Ishikawa (cell line): ENCODE results near the gene TBC1D2B.

Experiments used
- CEBPB ChIP-seq: IDR thresholded peaks from 2 replicates; pipeline ENCODE4 v1.6.1; 2012
- EP300 ChIP-seq: IDR thresholded peaks from 2 replicates; pipeline ENCODE4 v1.6.1; 2012; ENCODE audit warnings: borderline replicate concordance
- MAX ChIP-seq: IDR thresholded peaks from 2 replicates; pipeline ENCODE4 v1.6.1; 2012
- RAD21 ChIP-seq: IDR thresholded peaks from 2 replicates; pipeline ENCODE4 v1.6.1; 2012; ENCODE audit warnings: low read depth
- REST ChIP-seq: IDR thresholded peaks from 2 replicates; pipeline ENCODE4 v1.6.1; 2012; ENCODE audit warnings: low read depth, mild to moderate bottlenecking
- TAF1 ChIP-seq: IDR thresholded peaks from 2 replicates; pipeline ENCODE4 v1.6.1; 2012; ENCODE audit warnings: low read depth, mild to moderate bottlenecking
- USF1 ChIP-seq: IDR thresholded peaks from 2 replicates; pipeline ENCODE4 v1.6.1; 2012
- YY1 ChIP-seq: IDR thresholded peaks from 2 replicates; pipeline ENCODE4 v1.6.1; 2012; ENCODE audit warnings: low read depth

GRCh38 chr15:77989296-77990143, 88.0 kb downstream of the TBC1D2B start:
- no peak for TF ChIP-seq REST
- TF ChIP-seq TAF1 = no peak
- no peak for TF ChIP-seq CEBPB
- no peak for TF ChIP-seq EP300
- no peak for TF ChIP-seq YY1
- TF ChIP-seq RAD21 = no peak
- TF ChIP-seq MAX = no peak
- no peak for TF ChIP-seq USF1
